GM18499 (cell line): ENCODE measurements around the gene EYA4.

Experiments used
- ATAC-seq: cut with Tn5 transposase; IDR thresholded peaks from one replicate; pipeline ENCODE4 v1.9.1; 2021; ENCODE audit warnings: moderate number of reproducible peaks; ENCODE audit not compliant: insufficient read depth, unreplicated experiment

The EYA4 gene

GRCh38 chr6:133277900-133278545, 36.9 kb downstream of the EYA4 start:
- ATAC-seq = no peak

- no peak for ATAC-seq
Observed at GRCh38 chr6:133286765-133287164, 45.6 kb downstream of the EYA4 start.

GRCh38 chr6:133288662-133289061, 47.5 kb downstream of the EYA4 start:
- no peak for ATAC-seq

- ATAC-seq = no peak
Observed at GRCh38 chr6:133289733-133290306, 48.7 kb downstream of the EYA4 start.

- ATAC-seq = no peak
Observed at GRCh38 chr6:133290930-133291329, 49.8 kb downstream of the EYA4 start.

- ATAC-seq = no peak
Observed at GRCh38 chr6:133291671-133292070, 50.5 kb downstream of the EYA4 start.

- no peak for ATAC-seq
Observed at GRCh38 chr6:133297657-133298056, 56.5 kb downstream of the EYA4 start.

- ATAC-seq = no peak
Observed at GRCh38 chr6:133298335-133298734, 57.2 kb downstream of the EYA4 start.

- ATAC-seq = no peak
Observed at GRCh38 chr6:133298801-133299200, 57.6 kb downstream of the EYA4 start.

- no peak for ATAC-seq
Observed at GRCh38 chr6:133300896-133301295, 59.7 kb downstream of the EYA4 start.

- ATAC-seq = no peak
Observed at GRCh38 chr6:133301835-133302234, 60.7 kb downstream of the EYA4 start.

- ATAC-seq = no peak
Observed at GRCh38 chr6:133306931-133307330, 65.8 kb downstream of the EYA4 start.

- no peak for ATAC-seq
Observed at GRCh38 chr6:133309579-133309978, 68.4 kb downstream of the EYA4 start.

GRCh38 chr6:133312006-133312405, 70.8 kb downstream of the EYA4 start:
- no peak for ATAC-seq

GRCh38 chr6:133313068-133313467, 71.9 kb downstream of the EYA4 start:
- ATAC-seq = no peak

GRCh38 chr6:133314947-133315346, 73.8 kb downstream of the EYA4 start:
- ATAC-seq = no peak

- ATAC-seq = no peak
Observed at GRCh38 chr6:133315811-133316210, 74.7 kb downstream of the EYA4 start.

GRCh38 chr6:133317704-133318103, 76.5 kb downstream of the EYA4 start:
- no peak for ATAC-seq

GRCh38 chr6:133326584-133326983, 85.4 kb downstream of the EYA4 start:
- no peak for ATAC-seq

GRCh38 chr6:133333852-133334251, 92.7 kb downstream of the EYA4 start:
- ATAC-seq = no peak

GRCh38 chr6:133337308-133337707, 96.2 kb downstream of the EYA4 start:
- ATAC-seq = no peak
